Activated CD4-positive, alpha-beta T cell treated with anti-CD3 and anti-CD28 coated beads, Interleukin-2, amount 50 U/mL, for 24 hours (primary cell): ENCODE results near the gene SDF4.
"Not testable (repeated sequence)": the region's sequence is repeated elsewhere in the genome, so short reads cannot be mapped to it uniquely, and the experiment has no call there.

ENCODE experiments used
- DNase-seq, 2 donors: peaks; one replicate each; pipeline ENCODE4 v3.0.0-alpha.2; 2020; ENCODE audit warnings: low read depth in 1 of 2, low spot score in 1 of 2

Gene SDF4

DNA sequence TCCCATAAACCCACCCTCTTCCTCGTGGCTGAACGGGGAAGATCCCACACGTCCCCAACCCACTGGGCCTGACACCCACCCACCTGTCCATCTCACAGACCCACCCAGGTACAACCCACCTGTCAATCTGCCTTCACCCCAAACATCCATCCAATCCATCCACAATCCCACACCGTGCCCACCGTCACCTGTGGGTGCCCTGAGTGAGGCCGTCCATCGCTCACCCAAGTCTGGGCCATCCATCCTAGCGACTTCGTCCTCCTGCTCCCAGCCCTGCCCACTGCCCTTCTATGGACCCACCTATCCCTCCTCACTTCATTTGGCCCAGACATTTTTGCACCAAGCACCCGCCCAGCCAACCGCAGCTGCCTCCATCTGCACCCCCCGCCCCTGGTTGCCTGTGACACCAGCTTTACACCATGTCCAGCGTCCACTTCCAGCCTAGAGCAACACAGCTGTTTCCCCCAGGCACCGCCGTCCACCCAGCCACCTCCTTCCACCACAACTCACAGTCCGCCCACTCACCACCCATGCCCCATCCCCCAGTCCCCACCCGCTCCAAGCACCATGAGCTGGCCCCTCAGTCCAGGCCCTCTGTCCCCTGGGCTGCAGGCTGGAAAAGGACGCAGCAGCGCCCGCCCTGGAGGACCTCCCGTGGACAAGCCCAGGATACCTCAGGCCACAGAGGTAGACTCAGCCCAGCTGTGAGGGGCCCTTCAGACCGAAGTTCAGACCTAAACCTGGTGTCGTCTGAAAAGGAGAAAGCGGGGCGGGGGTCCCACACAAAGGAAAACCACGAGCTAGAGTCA lies 50.5 kb downstream of the SDF4 start:
- no peak for DNase-seq

DNA sequence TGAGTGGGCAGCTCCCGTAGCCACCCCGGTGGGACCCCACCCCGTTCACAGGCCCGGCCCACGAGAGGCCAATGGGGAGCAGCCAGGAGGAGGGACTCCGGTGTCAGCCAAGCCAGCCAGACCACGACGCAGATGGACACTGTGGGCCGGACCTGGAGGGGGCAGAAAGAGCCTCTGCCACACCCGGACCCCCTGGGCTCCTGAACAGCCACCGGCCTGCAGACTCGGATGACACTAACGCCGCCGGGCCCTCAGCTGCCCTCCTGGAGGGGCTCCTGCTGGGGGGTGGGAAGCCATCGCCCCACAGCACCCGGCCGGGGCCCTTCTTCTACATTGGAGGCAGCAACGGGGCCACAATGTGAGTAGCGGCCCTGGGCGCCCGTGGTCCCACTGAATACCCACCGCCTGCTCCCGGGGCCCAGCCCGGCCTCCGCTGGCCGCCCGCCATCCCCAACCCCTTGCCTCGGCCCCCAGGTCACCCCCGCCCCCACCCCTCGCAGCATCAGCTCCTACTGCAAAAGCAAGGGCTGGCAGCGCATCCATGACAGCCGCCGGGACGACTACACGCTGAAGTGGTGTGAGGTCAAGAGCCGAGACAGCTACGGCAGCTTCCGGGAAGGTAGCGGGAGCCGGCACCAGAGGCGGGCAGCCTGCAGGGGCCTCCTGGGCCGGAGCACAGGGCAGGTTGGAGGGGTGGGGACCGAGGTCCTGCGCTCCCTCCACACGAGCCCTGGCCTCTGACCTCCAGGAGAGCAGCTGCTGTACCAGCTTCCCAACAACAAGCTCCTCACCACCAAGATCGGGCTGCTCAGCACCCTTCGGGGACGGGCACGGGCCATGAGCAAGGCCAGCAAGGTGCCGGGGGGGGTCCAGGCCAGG lies 51.6 kb downstream of the SDF4 start:
- DNase-seq, result no peak

DNA sequence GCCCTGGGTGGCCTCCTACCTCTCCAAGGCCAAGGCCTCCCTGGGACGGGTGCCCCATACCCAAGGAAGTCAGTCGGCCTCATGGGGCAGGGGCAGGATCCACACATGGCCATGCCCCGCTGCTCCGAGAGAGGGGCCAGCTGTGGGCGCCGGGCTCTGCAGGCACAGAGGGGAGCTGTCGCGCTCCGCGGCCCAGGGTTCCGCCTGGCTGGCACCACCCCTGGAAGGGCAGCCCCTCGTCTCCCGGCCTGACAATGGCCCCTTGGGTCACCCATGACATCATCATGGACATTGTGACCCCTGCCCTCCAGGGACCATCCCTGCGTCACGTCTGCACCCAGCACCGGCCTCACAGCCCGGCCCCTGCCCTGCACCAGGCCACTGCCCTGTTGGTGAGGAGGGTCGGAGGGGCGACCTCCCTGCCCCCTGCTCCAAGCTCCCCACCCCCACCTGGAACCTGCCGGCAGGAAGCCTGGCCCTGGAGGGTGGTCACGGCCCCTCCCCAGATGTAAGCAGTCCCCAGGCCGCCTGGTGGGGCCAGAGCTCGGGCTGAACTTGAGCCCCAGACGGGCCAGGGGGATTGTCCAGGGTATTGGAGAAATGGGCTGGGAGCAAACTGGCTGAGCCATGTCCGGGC lies 52.3 kb downstream of the SDF4 start:
- no peak for DNase-seq

DNA sequence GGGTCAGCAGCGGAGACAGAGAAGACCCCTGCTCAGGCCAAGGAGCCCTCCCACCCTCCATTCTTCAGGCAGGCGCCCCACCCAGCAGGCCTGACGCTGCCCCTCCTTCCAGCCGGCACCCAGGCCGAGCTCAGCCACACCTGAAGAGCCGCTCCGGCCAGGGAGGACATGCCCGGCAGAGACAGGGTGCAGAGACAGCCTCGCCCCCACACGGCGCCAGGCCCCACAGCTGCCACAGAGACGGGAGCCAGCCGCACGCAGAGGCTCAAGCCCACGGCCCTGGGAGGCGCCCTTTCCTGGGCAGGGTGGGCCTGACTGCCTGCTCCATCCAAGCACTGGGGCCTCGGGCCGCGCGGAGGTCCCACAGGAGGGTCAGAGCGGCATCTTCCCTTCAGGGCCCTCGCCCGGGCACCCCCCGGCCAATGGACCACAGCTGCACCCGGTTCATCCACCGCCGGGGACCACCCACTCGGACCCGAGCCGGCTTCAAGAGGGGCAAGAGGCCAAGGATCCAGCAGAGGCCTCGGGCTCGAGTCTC lies 52.9 kb downstream of the SDF4 start:
- no peak for DNase-seq

DNA sequence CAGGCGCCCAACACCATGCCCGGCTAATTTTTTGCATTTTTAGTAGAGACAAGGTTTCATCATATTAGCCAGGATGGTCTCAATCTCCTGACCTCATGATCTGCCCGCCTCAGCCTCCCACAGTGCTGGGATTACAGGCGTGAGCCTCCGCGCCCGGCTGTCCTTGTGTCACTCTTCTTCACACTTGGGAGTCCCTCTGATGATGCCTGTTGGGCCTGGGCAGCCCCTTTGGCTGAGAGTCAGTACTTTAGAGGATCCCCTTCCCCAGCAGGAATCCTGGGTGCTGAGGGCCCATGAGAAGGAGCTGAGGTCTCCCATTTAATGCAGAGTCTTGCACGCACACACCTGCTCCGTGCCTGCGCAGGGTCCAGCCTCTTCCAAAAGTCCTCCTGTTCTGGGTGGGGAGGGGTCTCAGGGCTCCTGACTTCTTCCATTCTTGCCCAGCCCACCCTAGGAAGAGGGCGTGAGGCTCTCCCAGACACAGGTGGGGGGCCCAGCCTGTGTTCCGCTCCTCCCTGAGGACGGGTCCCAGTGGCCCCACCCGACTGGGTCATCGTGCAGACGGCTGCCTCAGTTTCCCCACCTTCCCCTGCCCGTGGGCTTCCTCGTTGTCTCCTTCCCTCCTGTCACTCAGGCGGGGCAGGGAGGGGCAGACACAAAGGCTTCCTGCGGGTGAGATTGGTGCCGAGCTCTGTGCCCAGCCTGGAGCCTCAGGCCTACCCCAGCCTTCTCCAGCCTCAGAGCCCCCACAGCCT lies 54.2 kb downstream of the SDF4 start:
- no peak for DNase-seq

DNA sequence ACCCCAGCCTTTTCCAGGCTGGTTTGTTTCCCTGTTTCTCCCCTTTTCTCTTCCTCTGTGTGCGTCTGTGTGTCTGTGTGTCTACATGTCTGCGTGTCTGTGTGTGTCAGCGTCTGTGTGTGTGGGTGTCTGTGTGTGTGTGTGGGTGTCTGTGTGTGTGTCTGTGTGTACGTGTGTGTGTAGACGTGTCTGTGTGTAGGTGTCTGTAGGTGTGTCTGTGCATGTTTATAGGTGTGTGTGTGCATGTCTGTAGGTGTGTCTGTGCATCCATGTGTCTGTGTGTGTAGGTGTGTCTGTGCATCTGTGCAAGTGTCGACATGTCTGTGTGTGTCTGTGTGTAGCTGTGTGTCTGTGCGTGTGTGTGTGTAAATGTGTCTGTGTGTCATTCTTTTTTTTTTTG lies 54.9 kb downstream of the SDF4 start:
- DNase-seq, result no peak

DNA sequence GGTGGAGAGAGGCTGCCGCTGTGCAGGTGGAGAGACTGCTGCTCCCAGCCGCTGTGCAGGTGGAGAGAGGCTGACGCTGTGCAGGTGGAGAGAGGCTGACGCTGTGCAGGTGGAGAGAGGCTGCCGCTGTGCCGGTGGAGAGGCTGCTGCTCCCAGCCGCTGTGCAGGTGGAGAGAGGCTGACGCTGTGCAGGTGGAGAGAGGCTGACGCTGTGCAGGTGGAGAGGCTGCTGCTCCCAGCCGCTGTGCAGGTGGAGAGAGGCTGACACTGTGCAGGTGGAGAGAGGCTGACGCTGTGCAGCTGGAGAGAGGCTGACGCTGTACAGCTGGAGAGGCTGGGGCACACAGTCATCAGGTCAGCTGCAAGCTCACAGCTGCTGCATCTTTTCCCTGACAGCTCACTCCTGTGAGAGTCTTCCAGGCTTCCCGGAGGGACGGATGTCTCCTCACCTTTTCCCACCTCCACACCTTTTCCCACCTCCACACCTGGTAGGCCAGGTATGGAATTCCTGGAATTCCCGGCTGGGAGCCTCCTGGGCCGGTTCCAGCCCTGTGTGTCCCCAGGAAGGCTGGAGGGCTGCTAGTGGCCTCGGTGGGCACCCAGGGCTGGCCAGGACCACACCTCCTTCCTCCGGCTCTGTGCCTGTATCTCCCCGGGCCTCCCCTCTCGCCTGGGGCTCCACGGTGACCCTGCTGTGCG lies 55.6 kb downstream of the SDF4 start:
- DNase-seq, result not testable (repeated sequence)

DNA sequence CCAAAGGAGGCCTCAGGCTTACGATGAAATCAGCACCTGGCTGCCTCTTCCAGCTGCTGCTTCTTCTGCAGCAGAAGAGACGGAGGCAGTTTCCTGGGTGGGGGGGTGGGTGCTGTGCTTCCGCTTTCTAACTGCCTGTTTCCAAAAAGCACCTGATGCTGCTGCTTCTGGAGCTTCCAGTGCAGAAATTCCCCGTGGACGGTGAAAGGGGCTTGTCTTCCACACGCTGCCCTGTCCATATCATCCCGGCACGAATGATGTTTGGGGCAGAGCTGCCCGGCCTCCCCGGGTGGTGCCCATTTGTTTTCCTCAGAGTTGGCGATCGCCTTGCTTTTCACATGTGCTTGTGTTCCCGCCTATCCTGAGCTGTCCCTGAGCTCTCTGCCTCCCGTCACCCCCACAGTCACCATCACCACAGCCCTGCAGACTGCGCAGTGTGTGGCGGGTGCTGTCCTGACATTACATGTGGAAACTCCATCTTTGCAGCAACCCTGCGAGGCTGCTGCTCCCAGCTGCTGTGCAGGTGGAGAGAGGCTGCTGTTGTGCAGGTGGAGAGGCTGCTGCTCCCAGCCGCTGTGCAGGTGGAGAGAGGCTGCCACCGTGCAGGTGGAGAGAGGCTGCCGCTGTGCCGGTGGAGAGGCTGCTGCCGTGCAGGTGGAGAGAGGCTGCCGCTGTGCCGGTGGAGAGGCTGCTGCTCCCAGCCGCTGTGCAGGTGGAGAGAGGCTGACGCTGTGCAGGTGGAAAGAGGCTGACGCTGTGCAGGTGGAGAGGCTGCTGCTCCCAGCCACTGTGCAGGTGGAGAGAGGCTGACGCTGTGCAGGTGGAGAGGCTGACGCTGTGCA lies 56.4 kb downstream of the SDF4 start:
- DNase-seq, result no peak

DNA sequence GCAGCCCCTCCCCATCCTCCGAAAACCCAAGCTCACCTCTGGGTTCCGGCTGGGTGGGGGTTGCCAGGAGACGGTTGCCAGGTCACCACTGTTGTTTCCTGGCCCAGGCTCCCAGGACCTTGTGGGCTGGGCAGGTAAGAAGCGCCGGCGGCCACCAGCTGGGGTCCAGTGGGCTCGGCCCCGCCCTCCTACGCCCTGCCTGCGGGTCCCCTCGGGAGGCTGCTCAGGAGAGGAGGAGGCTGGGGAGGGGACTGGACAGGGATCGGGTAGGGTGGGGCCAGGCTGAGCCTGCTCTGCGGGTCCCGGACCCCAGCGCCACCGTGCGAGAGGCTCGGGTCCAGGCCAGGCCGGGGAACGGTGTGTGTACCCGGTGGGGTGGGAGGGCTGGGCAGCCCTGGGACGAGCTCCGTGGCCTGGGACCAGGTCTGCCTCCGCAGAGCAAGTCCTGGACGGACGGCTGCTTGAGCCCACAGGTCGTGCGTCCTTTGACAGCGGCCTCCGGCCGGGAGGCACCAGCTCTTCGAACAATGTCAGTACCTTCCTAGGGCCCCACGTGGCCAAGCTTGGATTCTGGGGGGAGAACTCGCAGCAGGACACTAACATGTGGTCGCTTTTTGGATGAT lies 57.9 kb downstream of the SDF4 start, which contains the start of gene TTLL10:
TTLL10 (plus strand) TSS at position 88 of the 623 bp plus-strand sequence. CDS start 5,336 bp downstream, outside the sequence.
- no peak for DNase-seq

DNA sequence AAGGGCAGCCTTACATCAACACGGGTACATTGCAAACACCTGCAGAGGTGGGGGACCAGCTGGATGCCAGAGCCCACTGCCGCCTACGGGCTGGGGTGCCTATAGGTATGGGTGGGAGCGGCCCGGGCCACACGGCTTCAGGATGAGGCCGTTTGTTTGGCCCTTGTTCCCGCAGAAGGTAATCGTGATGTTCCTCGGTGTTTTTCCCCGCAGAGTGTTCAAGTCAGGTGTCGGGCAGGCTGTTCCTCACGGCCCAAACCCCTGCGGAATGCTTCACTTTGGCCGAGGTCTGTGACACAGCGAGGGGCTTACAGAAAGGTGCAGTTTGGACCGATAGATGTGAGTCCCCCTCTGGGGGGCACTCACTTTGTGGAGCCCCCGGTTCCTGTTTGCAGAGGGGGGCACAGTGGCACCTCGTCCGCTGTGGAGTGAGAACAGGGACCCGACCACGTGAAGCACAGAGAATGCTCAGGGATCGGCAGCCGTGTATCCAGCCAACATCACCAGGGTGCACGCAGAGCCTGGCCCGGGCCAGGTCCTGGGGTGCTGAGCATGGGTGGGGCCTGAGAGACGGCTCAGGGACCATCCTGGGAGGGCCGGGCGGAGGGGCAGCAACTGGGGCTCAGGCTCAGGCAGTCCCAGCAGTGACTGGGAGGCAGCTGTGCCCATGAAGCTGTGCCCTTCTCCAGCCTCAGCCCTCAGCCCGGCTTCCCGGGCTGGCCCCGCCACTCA lies 58.6 kb downstream of the SDF4 start:
- DNase-seq, result no peak

DNA sequence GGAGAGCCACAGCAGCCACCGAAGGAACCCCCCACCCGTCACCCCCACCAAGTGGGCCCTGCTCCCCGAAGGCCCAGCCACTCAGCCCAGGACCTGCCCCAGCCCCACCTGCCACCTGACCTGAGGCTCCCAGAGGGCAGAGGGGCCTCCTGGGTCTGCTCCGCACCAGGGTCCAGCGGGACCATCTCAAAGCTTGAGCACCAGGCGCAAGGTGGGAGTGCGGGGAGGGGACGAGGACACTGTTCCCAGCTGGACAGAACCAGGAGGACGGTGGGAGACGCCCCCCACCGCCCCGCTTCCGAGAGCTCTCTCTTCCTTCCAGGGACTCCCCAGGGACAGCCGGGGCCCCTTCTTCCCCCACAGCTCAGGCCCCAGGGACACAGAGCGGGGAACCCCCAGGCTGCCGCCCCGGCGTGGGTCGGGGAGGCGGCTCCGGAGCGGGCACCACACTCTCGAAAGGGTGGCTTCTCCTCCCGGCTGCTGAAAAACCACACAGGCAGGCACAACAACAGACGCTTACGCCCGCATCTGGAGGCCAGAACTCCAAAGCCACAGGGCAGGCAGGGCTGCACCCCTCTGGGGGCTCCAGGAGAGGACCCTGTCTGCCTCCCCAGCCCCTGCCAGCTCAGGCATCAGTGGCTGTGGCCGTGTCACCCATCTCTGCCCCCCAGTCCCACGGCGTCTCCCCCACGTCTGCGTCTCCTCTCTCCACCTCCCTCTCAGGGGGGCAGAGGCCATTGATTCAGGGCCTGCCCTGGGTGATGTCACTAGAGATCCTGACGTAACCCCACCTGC lies 60.1 kb downstream of the SDF4 start:
- no peak for DNase-seq

DNA sequence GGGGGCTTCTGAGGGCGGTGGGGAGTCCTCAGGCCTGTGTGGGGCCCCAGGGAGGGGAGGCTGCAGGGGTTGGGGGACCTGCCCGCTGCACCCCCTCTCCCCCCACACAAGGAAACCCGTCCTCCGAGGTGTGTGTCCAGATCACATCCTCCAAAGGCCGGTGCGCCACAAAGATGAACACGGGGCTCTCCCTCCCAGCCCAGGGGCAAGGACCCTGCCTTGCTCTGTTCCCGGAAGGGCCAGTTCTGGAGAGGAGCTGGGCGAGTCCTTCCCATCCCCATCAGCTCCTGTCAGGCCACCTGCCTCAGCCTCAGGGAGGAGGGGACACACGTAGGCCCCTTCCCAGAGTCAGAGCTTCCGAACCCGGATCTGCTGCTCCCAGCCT lies 60.6 kb downstream of the SDF4 start:
- DNase-seq, result no peak

DNA sequence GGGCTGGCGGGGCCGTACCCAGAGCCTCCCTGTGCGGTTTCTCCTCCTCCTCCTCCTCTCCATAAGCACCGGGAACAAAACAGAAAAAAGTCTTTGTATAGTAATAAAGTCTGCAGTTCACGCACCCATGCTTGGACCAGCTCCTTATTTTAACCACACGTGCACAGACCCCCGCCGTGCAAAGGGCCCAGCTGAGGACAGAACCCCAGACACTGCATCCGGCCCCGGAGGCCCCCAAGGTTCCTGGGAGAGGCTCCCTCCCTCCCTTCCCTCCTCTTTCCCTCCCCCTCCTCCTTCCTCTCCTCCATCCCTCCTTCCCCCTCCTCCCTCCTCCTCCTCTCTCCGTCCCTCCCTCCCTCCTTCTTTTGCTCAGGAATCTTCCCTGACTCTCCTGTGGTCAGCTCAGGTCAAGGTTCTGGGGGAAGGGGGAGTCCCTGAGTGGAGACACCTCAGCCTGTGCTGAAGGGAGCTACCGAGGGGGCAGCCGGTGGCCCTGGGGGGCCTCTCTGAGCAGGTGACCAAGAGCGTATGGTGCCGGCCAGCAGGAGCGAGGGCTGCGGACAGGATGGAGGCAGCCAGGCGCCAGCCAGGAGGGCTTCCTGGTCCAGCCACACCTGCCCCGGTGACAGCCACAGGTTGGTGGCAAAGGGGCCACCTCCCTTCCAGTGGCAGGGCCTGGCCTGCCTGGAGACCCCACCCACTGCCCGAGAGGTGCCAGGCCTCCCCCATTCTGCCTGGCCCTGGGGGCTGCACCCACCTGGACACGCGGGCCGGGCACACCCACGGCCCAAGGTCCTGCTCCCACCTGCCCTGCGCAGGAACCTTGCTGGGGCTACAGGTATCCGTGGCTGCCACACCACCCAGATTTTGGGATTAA lies 61.3 kb downstream of the SDF4 start:
- no peak for DNase-seq

DNA sequence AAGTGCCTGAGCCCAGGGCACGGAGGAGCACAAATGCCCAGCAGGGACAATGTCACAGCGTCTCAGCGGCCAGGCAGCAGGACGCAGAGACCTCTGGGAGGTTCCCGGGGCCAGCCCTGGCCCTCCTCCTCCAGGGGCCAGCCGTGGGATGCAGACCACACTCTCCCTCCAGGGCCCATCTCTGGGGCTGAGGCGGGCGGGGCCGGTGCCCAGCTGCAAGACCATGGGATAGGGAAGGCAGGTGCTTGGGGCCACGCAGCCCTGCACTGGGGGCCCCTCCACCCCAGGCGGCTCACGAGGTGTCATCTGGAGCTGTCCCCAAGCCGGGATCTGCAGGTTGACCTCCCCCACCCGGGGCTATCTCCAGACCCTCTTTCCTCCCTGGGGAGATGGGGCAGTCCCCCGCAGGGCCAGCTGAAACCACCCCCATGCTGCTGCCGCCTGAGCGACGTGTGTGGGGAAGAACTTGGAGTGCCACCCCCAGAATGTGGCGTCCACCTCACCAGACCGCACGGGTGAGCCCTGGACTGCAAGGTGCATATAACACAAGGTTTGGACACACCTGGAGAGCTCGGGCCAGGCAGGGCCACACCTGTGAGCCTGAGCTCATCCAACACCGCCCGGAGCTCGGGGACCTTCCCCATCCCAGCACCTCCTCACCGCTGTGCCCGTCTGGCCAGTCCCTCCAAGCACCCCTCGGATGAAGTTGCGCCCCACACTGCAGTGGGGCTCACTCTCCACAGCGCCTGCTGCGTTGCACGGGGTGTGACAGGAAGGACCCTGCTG lies 62.2 kb downstream of the SDF4 start:
- DNase-seq, result no peak
